ENCODE data around the gene CDK14. TPM values are rescaled to one million over a fixed set of nuclear protein-coding genes. Genes with fewer than 3 reads are reported as not detected.

CDK14 gene
- total and polyA plus RNA-seq, 9 donors, result 12.6 to 54.1 (median 43.8) TPM

DNA sequence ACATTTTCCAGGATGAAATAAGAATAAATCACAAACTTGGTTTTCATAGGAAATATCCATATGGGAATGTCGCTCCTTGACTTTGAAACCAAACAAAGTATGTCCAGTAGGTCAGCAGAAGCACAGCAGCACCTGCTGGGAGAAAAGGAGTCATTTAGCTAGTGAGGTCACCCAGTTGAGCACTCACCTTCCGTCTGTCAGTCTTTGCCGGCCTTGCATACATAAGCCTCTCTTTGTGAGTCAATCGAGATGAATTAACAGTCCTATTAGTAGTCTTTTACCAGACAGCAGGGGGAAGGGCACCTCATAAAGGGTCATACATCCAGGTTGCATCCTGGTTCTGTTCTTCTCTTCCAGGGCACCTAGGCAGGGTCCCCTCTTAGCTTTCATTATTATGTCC is 435.6 kb downstream of the CDK14 start:
- Histone ChIP-seq H3K36me3 (no peaks in the 10 kb centered on the region), H3K27ac (no peak overlapping the region), H3K4me3 (no peak overlapping the region), H3K4me1 (ENCODE audit: insufficient read depth) (no peaks in the 10 kb centered on the region), H3K9me3 (no peaks in the 10 kb centered on the region), H3K27me3 (no peaks in the 10 kb centered on the region)
- 83 to 88% (median 86%) methylated on average over 4 of the region's 4 CpGs for WGBS, 3 donors
- intact Hi-C loops (cut with DNase I), result loop anchor here in 1 of 4 donors (5.0 kb wide), 1 partner anchor 479 kb away; no protein-coding TSS in a partner anchor
- DNase-seq, result no peak
- TF ChIP-seq POLR2A (IDR thresholded peaks at IDR 0.05) (no peak), EP300 (IDR thresholded peaks at IDR 0.05) (no peak)
- TF ChIP-seq, protein P1, sequence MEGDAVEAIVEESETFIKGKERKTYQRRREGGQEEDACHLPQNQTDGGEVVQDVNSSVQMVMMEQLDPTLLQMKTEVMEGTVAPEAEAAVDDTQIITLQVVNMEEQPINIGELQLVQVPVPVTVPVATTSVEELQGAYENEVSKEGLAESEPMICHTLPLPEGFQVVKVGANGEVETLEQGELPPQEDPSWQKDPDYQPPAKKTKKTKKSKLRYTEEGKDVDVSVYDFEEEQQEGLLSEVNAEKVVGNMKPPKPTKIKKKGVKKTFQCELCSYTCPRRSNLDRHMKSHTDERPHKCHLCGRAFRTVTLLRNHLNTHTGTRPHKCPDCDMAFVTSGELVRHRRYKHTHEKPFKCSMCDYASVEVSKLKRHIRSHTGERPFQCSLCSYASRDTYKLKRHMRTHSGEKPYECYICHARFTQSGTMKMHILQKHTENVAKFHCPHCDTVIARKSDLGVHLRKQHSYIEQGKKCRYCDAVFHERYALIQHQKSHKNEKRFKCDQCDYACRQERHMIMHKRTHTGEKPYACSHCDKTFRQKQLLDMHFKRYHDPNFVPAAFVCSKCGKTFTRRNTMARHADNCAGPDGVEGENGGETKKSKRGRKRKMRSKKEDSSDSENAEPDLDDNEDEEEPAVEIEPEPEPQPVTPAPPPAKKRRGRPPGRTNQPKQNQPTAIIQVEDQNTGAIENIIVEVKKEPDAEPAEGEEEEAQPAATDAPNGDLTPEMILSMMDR (IDR thresholded peaks at IDR 0.05), result no peak

- no peaks in the 10 kb centered on the region for H3K9me3 ChIP-seq
- no peaks in the 10 kb centered on the region for H3K27me3 ChIP-seq
- no peaks in the 10 kb centered on the region for H3K36me3 ChIP-seq
- H3K27ac ChIP-seq, result no peak overlapping the region
- DNase-seq, result no peak
- WGBS, 3 donors, result 71 to 82% (median 82%) methylated on average over 2 of the region's 2 CpGs
- no peaks in the 10 kb centered on the region for H3K4me1 ChIP-seq (ENCODE audit: insufficient read depth)
- no peak overlapping the region for H3K4me3 ChIP-seq
- intact Hi-C loops (cut with DNase I), result loop anchor here in 1 of 4 donors (5.0 kb wide), 1 partner anchor 481 kb away; no protein-coding TSS in a partner anchor
- no peak for TF ChIP-seq POLR2A (IDR thresholded peaks at IDR 0.05)
- no peak for TF ChIP-seq EP300 (IDR thresholded peaks at IDR 0.05)
- TF ChIP-seq, protein P1 (IDR thresholded peaks at IDR 0.05), result no peak
Observed at GRCh38 chr7:91033574-91033973, 437.5 kb downstream of the CDK14 start.

DNA sequence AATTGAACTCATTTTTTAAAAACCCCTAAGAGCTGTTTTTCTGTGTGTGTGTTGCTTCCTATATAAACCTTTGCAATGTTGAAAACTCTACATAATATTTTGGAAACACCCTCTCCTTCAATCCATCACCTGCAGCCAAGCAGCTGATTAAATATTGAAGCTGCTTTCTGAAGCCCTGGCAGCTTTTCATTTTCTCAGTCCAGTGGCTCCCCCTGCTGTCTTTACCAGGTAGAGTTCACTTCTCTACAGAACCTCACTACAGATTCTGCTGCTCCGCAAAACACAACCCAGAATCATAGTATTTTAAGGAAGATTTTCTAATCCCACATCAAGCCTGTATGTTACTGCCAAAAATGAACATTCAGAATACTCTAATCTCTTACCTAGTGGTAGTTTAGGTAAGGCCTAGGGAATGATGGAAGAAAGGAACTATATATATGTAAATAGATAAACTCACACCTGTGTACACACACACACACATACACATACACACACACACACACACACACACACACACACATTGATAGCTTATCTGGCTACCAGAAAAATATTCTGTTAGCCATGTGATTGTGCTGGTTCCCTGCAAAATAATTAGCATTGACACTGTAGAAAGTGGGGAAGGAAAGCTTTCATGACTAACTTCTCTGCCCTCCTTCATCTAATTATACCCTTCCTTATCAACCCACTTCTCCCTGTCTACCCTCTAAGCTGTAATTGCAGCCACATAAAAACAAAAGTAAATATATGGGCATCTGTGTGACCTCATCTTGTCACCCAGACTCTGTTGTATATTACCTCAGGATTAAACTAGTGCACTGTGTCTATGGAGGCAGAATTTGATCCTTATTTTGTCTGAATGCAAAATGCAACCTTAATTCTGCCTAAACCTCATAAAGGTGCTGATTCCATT is 438.6 kb downstream of the CDK14 start:
- Histone ChIP-seq H3K4me3 (no peak overlapping the region), H3K27ac (no peak overlapping the region), H3K4me1 (ENCODE audit: insufficient read depth) (no peaks in the 10 kb centered on the region), H3K36me3 (no peaks in the 10 kb centered on the region), H3K9me3 (no peaks in the 10 kb centered on the region), H3K27me3 (no peaks in the 10 kb centered on the region)
- DNase-seq, result peak in 4 of 5 donors; percentile 18 to 42 (median 28)
- TF ChIP-seq, protein P1 (IDR thresholded peaks at IDR 0.05), result peak in 1 of 3 donors; percentile 37
- TF ChIP-seq POLR2A (IDR thresholded peaks at IDR 0.05), result no peak
- WGBS, 3 donors, result 63 to 68% (median 67%) methylated on average over 1 of the region's 1 CpG
- intact Hi-C loops (cut with DNase I), result loop anchor here in 1 of 4 donors (5.0 kb wide), 1 partner anchor 482 kb away; no protein-coding TSS in a partner anchor

- Histone ChIP-seq H3K36me3 (no peaks in the 10 kb centered on the region), H3K4me3 (no peak overlapping the region), H3K9me3 (no peaks in the 10 kb centered on the region), H3K27ac (no peak overlapping the region), H3K4me1 (ENCODE audit: insufficient read depth) (peaks cover 8% of the 10 kb centered on the region), H3K27me3 (no peaks in the 10 kb centered on the region)
- intact Hi-C loops (cut with DNase I), result no loop called here
- DNase-seq, result no peak
- TF ChIP-seq, protein P1 (IDR thresholded peaks at IDR 0.05), result no peak
- TF ChIP-seq EP300 (IDR thresholded peaks at IDR 0.05), result no peak
- TF ChIP-seq POLR2A (IDR thresholded peaks at IDR 0.05), result no peak
- 93 to 96% (median 95%) methylated on average over 4 of the region's 4 CpGs for WGBS, 3 donors
Observed at GRCh38 chr7:91039033-91039432, 442.9 kb downstream of the CDK14 start.

Data from ovary (tissue), 9 donors.